Endometrial microvascular endothelial cells (primary cell): ENCODE results near the gene TYW1. TPM values are rescaled to one million over a fixed set of nuclear protein-coding genes. Genes with fewer than 3 reads are reported as not detected.
"Not testable (repeated sequence)": the region's sequence is repeated elsewhere in the genome, so short reads cannot be mapped to it uniquely, and the experiment has no call there.

Experiments
- in situ Hi-C: cut with HindIII; loops from 2 replicates; pipeline ENCODE4 v1.10.0; 2017; ENCODE audit warnings: low sequenced_read_pairs, low pct_unique_long_range_greater_than_20kb; ENCODE audit errors: inconsistent ontology term
- total RNA-seq: library from RNA; depleted of rRNA; stranded (reverse); fragments of >200 nt; gene quantifications from one replicate; pipeline ENCODE4 v1.2.3, GENCODE V29; 2015; ENCODE audit errors: inconsistent ontology term

The TYW1 gene
- total RNA-seq, 1 donor from 2014 or later: 22.4 TPM

DNA sequence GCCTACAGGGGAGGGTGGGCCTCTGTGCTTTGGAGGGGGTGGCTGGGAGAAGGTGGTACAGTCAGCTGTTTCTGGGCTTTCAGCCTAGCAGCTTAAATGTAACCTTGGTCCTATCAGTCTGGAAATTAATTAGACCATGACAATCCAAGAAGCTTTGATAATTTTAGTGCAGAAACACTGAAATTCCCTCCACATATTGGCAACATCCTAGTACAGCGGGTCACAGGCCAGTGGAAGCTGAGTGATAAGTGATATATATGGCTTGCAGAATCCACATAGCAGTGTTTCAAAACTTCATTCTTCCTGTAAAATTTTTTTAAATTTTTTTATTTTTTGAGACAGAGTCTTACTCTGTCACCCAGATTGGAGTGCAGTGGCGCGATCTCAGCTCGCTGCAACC is 212.6 kb downstream of the TYW1 start:
- in situ Hi-C loops: no loop called here

DNA sequence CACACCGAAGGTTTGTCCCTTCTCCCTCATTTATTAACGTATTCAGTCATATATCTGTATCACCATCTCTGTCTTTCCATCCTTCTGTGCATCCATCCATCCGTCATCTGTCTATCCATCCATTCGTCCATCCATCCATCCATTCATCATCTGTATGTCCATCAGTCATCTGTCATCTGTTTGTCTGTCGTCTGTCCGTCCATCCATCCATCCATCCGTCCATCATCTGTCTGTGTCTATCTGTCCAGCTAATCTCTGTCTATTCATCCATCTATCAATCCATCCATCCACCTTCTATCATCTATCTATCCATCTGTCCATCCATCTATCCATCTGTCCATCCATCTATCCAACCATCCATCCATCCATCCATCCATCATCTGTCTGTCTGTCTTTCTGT is 213.9 kb downstream of the TYW1 start:
- in situ Hi-C loops: no loop called here

DNA sequence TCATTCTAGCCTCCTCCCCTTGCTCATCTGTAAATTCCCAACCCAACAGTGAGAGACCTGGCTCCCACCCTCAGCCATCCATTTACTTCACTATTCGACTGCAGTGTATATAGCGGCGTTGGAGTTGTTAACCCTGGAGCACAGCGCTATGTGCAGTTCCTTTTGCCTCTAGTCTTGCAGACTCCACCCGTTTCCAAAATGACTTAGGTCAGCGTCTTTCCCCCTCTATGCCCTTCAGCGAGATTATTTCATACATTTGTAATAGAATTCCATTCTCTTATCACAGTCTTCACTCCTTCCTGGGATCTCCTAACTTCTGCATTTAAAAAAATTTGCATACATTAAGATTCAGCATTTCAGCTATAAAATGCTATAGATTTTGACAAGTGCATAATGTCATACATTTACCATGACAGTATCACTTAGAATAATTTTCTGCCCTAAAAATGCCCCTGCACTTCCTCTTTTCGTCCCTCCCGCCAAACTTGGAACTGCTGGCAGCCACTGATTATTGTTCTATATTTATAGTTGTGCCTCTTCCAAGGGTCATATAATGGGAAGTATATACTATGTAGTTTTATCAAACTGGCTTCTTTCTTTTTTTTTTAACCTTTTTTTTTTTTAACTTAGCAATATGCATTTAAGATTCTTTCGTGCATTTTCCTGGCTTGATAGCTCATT is 215.2 kb downstream of the TYW1 start:
- in situ Hi-C loops: not testable (repeated sequence)

DNA sequence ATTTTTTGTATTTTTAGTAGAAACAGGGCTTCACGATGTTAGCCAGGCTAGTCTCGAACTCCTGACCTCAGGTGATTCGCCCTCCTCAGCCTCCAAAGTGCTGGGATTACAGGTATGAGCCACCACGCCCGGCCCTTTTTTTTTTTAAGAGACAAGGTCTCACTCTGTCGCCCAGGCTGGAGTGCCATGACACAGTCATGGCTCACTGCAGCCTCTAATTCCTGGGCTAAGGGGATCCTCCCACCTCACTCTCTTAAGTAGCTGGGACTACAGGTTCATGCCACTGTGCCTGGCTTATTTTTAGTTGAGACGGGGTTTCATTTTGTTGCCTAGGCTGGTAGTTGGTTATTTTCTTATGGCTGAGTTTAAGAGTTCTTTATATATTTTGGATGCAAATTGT is 216.4 kb downstream of the TYW1 start:
- in situ Hi-C loops: not testable (repeated sequence)

DNA sequence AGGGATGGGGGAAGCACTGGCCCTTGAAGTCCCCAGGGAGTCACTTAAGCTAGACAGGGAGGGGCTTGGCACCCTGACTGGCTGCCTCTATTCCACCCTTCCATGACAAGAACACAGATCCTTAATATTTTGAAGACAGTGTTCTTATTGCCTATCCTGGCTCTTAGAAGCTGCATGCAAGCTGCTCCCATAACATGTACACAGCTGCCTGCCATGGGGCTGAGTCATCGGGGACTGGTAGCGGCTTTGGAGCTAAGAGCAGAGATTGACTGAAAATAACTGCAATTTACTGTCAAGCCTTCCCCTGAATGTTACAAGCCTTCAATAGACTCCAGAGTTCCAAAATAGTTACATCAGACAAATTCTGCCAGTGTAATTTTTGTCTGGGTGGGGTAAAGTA is 226.9 kb downstream of the TYW1 start:
- in situ Hi-C loops: not testable (repeated sequence)

DNA sequence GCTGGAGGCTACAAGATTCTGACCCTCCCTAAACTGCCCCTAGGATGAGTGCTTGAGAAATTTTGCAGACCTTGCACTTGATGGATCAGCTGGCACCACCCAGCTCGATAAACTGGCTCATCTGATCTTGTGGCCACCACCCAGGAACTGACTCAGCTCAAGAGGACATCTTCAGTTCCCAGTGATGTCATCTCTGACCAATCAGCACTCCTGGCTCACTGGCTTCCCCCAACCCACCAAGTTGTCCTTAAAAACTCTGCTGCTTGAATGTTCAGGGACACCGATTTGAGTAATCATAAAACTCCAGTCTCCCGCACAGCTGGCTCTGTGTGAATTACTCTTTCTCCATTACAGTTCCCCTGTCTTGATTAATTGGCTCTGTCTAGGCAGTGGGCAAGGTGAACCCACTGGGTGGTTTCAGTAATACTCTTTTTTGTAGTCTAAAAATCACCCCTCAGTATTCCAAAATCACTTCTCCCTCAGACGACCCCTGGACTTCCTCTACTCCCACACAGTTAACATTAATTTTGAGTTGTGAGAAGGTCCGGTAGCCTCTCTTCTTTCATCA is 229.8 kb downstream of the TYW1 start:
- in situ Hi-C loops: not testable (repeated sequence)

DNA sequence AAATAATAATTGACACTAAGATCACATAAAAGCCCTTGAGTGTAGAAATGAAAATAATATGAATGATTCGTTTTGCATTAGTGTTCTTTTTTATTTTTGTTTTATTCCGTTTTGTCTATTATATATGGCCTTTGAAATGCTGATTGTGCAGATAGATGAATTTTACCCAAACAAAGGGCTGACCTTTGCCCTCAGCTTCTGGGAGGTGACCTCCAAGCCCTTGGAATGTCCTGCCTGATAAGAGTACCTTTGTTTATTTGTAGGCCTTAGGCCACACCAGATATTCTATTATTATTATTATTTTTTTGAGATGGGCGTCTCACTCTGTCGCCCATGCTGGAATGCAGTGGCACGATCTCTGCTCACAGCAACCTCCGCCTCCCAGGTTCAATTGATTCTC is 230.3 kb downstream of the TYW1 start:
- in situ Hi-C loops: not testable (repeated sequence)

DNA sequence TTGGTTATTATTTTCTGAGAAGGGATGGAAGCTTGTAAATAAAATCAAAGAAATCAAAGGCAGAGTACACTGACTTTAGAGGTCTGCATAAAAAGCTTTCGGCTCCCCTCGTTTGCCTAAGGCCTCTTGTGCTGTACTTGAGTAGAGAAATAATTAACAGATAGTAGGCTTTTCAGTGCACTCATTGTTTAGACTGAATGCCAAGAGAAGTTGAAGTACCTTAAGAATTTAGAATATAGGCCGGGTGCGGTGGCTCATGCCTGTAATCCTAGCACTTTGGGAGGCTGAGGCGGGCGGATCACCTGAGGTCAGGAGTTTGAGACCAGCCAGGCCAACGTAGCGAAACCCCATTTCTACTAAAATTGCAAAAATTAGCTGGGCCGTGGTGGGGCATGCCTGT is 232.4 kb downstream of the TYW1 start:
- in situ Hi-C loops: not testable (repeated sequence)

DNA sequence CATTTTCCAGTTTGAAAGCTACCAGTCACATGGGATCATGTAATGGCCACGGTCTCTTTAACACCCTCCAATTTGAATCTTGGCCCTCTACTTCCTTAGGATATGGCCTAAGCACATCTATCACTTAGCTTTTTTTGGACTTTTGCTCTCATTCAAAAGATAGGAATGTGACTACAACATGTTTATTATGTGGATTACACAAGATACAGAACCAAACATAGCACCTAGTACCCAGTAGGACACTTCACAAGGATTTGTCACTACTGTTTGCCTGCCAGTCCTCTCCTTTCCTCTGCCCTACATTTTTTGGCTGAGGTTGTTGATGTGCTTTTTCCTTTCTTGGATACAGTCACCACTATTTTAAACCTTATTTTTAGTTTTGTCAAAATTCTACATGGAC is 233.4 kb downstream of the TYW1 start:
- in situ Hi-C loops: not testable (repeated sequence)

DNA sequence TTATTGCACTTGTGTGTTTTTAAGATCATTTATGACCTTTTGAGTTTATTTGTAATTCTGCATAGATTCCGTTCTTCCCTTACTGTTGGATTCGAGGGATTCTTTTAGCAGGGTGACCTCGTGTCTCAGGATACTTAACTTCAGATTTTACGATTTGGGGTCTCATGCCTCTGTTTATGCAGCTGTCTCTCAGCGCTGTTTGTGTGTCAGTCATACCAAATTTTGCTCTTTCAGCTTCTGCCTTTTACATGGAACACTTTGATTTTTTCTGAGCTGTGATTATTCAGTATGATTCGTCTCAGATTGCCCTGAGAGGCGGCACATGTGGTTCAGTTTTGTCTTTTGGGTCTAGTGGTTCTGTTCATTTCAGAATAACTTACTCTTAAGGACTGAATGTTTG is 236.9 kb downstream of the TYW1 start:
- in situ Hi-C loops: not testable (repeated sequence)

DNA sequence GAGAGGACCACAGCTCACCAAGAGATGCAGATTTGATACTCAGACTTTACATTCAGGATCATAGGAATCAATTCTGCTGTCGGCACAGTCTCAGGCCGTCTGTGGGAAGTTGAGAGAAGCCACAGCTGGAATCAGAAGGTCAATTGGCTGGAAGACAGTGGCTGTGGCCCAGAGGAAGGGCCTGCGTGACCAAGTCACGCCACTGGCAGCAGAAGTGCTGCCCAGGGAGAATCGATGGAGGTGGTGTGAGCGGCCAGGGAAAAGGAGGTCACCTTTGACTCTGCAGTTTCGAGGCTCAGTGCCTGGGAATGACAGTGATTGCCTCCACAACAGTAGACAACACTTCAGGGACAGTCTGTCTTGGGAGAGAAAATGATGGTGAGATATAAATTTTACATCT is 239.6 kb downstream of the TYW1 start:
- in situ Hi-C loops: not testable (repeated sequence)

DNA sequence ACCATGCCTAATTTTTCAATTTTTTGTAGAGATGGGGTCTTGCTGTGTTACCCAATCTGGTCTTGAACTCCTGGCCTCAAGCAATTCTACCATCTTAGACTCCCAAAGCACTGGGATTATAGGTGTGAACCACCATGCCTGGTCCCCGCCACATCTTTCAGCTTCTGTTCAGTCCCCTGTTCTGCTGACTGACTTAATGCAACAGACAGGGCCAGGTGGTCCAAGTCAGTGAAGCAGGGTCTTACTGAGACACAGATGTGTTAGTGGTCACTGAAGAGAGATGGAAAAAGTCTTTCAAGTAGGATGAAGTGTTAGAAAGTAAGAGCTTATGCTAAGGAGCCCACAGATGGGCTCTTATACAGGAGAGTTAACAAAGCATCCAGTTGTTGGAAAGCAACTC is 246.2 kb downstream of the TYW1 start:
- in situ Hi-C loops: not testable (repeated sequence)

DNA sequence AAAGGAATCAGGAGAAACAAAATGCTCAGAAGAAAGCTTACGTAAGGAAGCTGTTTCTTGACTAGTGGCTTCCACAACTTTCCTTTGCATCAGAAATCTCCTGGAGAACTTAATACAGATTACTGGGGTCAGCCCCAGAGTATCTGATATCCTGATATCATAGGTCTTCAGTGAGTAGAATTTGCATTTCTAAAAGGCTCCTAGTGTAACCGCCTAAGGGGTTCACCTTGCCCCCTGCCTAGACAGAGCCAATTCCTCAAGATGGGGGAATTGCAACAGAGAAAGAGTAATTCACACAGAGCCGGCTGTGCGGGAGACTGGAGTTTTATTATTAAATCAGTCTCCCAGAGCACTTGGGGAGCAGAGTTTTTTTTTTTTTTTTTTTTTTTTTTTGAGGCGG is 251.7 kb downstream of the TYW1 start:
- in situ Hi-C loops: not testable (repeated sequence)

DNA sequence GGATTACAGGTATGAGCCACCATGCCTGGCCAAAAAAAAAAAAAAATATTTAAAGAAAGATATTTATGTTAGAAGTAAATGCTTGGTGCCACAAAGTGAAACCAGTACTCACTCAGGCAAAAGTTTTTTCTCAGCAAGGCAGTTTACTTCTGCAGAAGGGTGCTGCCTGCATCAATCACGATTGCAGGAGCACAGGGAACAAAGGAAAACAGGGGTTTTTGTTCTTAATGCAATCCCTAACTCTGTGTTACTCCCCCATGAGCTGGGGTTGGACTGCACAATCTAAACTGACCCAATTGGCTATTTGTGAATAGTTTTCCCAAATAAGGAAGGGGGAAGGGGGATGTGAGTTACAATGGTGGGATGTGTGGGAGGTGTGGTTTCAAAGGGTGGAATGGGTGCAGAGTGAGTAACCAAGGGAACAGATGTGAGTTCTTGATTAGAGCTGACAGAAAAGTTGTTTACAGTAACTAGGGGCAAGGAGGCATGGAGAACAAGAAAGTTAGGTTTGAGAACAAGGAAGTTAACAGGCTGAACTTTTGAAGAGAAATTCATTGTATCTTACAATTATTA is 255.4 kb downstream of the TYW1 start:
- in situ Hi-C loops: no loop called here

DNA sequence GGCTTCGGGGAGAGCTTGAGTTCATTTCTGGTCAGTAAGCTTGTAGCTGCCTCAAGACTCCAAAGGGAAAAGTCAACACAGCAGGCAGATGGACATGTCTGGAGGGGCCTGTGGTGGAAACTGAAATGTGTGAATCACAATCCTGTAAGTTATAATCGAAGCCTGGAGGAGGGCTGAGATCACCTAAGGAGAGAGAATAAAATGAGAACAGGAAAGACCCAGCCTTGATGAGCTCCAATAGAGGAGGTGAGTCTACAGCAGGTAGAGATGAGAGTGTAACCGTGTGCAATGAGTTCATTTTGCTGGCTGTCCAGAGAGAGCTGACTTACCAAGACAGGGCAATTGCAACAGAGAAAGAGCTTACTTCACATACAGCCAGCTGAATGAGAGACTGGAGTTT is 258.4 kb downstream of the TYW1 start:
- in situ Hi-C loops: not testable (repeated sequence)

DNA sequence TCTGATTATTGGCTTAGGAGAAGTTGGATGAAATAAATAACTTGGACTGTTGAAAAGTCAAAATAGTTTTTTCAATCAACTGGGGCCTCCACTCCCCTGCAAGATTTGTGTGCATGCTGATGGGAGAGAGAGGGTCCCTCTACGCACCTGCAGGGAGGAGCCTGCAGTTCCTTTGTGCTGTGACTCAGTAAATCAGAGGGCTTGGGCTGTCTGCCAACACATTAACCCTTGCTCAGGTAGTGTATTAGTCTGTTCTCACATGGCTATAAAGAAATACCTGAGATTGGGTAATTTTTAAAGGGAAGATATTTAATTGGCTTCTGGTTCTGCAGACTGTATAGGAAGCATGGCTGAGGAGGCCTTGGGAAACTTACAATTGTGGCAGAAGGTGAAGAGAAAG is 261.1 kb downstream of the TYW1 start:
- in situ Hi-C loops: not testable (repeated sequence)

DNA sequence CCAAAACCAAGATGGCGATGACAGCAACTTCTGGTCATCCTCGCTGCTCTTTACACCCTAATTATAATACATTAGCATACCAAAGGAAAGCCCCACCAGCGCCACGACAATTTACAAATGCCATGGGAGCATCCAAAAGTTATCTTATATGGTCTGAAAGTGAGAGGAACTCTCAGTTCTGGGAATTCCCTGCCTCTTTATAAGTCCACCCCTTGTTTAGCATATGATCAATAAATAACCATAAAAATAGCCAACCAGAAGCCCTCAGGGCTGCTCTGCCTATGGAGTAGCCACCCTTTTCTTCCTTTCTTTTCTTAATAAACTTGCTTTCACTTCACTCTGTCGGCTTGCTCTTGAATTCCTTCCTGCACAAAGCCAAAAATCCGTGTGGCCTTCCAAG is 262.7 kb downstream of the TYW1 start:
- in situ Hi-C loops: not testable (repeated sequence)

DNA sequence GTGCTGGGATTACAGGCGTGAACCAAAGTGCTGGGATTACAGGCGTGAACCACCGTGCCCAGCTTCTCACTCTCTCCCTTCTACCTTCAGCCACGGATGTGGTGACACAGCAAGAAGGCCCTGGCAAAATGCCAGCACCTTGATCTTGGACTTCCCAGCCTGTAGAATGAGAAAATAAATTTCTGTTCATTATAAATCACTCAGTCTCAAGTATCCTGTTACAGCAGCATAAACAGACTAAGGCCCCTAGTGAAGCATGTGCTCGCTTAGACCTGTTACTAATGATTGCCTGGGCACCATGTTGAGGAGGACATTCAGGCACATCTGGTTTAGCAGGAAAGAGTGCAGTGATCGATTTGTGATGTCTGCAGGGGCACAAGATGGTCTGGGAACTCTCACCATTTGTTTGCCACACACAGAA is 263.5 kb downstream of the TYW1 start:
- in situ Hi-C loops: not testable (repeated sequence)

DNA sequence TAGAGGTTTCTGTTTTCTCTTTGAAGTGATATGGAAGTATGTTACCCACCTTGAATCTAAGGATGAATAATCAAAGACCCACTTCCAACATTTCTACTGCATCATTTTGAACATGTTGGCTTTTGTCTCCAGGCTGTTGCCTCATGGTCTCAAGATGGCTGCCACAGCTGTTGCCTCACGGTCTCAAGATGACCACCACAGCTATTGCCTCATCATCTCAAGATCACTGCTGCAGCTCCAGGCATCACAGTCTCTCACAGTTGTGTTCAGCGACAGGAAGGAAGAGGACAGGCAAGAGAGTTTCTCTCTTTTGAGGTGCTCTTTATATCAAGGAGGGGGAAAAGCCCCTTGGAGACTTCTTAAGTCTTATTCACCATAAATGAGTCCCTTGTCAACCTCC is 267.4 kb downstream of the TYW1 start:
- in situ Hi-C loops: not testable (repeated sequence)

DNA sequence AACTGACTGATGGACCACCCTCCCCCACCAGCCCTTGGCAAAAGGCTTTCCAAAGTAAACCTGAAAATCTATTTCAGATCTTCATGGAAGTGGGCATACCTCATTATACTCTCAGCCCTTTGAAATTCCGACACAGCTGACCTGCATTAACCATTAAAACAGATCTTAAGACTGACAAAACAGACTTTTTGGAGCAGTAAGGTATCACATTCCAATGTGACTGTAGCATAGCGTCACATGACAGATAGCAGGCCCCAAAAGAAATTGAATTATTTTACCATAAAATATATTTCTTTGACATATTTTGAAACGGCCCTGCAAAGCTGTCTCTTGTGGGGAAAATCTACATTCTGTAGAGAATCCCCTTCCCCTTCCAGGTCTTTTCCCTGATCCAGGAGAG is 269.4 kb downstream of the TYW1 start:
- in situ Hi-C loops: not testable (repeated sequence)

DNA sequence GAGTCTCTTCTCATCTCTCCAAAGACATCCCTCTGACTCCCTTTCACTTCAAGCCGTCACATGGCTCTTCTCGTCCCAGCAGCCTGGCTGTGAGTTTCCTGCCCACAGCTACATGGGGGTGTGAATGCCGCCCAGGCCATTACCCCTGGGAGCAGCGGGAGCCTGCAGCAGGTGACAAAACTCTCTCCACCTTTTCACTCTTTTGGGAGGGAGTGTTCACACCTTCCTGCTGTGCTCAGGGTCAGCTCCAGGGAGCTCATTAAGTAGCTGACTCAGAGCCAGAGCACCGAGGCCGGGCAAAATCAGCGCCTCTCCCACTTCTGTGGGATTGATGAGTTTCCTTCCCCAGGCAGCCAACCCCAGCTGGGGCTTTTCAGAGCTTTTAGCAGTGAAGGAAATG is 271.3 kb downstream of the TYW1 start:
- in situ Hi-C loops: no loop called here
